ENCODE data around the gene ZNF600. TPM values are rescaled to one million over a fixed set of nuclear protein-coding genes. Genes with fewer than 3 reads are reported as not detected.

ZNF600 gene
- total and polyA plus RNA-seq, 2 experiments from 2014 or later: 6.0 to 6.9 TPM

- DNase-seq (ENCODE audit: low spot score): no peak
- Histone ChIP-seq H3K79me2 (replicated peaks; ENCODE audit: insufficient read depth) (peaks cover 3% of the 10 kb centered on the region; the same call in 1 of the 2 replicates), H3F3A (replicated peaks; ENCODE audit: low read depth) (no peaks in the 10 kb centered on the region), H3K4me3 (no peak overlapping the region), H4K20me1 (replicated peaks; ENCODE audit: insufficient read depth) (peaks cover 7% of the 10 kb centered on the region), H2AFZ (no peak overlapping the region), H3K9me2 (ENCODE audit: insufficient read depth) (no peaks in the 10 kb centered on the region), H3K27ac (ENCODE audit: low read depth) (no peak overlapping the region), H3K36me3 (ENCODE audit: insufficient read depth) (no peaks in the 10 kb centered on the region), H3K4me1 (ENCODE audit: insufficient read depth) (no peaks in the 10 kb centered on the region), H3K4me2 (no peak overlapping the region), H3K27me3 (ENCODE audit: insufficient read depth) (no peaks in the 10 kb centered on the region)
- ATAC-seq: no peak
- Mint-ChIP-seq H3K36me3 (ENCODE audit: low read depth) (peaks cover 56% of the 10 kb centered on the region), H3K4me1 (peaks cover 5% of the 10 kb centered on the region), H3K27me3 (ENCODE audit: insufficient read depth, low read depth, poor library complexity) (peaks cover 9% of the 10 kb centered on the region), H3K27ac (no peak overlapping the region), H3K9me3 (peaks cover 28% of the 10 kb centered on the region), H3K4me3 (no peak overlapping the region)
- no peak for TF ChIP-seq REST (IDR thresholded peaks at IDR 0.05; ENCODE audit: unreplicated experiment)
- no peak for TF ChIP-seq STAT1 (IDR thresholded peaks at IDR 0.05; ENCODE audit: unreplicated experiment)
- no peak for TF ChIP-seq CTCF (conservative IDR thresholded peaks at IDR 0.05; ENCODE audit: low read depth in 2 of 2)
- no peak for TF ChIP-seq JUNB (IDR thresholded peaks at IDR 0.05; ENCODE audit: unreplicated experiment)
- TF ChIP-seq EZH2 (IDR thresholded peaks at IDR 0.05; ENCODE audit: low read depth, unreplicated experiment): no peak
- no peak for TF ChIP-seq ZNF331 (CRISPR knock-in tag; IDR thresholded peaks at IDR 0.05; ENCODE audit: low read depth)
- no peak for TF ChIP-seq POLR2AphosphoS5 (IDR thresholded peaks at IDR 0.05; ENCODE audit: low read depth)
- TF ChIP-seq ZNF462 (CRISPR knock-in tag; IDR thresholded peaks at IDR 0.05): no peak
- TF ChIP-seq ETS1 (IDR thresholded peaks at IDR 0.05): no peak
- no peak for TF ChIP-seq NANOG (IDR thresholded peaks at IDR 0.05; ENCODE audit: borderline replicate concordance)
- no peak for TF ChIP-seq EZH2phosphoT487 (IDR thresholded peaks at IDR 0.05; ENCODE audit: unreplicated experiment)
- TF ChIP-seq CREB1 (CRISPR knock-in tag; IDR thresholded peaks at IDR 0.05; ENCODE audit: low read depth): no peak
- TF ChIP-seq ZNF114 (CRISPR knock-in tag; IDR thresholded peaks at IDR 0.05): no peak
Observed at GRCh38 chr19:52725528-52725961, 61.0 kb downstream of the ZNF600 start.
